NCI-H128 (cell line): ENCODE results near the gene NFRKB.
"Not testable (repeated sequence)": the region's sequence is repeated elsewhere in the genome, so short reads cannot be mapped to it uniquely, and the experiment has no call there.

ENCODE experiments used
- DNase-seq: peaks from one replicate; lab custom pipeline; 2025; ENCODE audit not compliant: unreplicated experiment; lab: John Stamatoyannopoulos, UW

Gene NFRKB

DNA sequence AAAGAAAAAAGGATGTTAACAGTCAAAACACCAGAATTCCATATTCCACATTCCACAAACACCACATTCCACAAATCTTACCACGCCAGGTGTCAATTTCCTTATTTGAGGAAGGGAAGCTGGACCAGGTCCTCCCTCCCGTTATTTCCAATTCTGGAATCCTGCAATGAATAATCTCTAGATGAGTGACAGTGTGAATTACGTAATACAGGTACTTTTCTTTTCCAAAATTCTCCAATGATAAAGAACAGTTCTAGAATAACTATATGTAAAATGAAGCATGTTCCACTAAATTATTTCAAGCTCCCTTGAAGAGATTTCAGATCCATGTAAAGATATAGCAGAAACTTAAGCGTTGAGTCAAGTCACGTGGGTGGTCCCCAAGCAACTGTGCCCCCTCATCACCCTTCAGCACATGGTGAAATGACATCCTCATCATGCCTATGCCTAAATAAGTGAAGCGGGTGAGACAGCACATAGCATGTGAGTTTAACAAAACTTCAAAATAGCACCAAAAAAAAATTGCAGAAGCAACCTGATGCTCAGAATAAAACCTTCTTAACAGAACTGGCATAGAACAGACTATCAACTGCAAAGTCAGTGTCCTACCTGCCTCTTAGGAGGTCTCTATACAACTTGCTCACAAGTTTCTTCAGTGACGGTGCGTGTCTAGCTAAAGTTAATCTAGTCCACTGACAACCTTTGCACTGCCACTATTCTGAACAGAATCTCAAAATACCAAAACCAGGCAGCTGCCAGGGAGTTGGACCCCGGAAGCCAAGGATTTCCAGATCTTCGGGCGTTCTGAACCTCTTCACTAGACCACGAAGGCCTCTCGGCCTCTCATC is 876 bp downstream of the NFRKB start:
- DNase-seq, result no peak

DNA sequence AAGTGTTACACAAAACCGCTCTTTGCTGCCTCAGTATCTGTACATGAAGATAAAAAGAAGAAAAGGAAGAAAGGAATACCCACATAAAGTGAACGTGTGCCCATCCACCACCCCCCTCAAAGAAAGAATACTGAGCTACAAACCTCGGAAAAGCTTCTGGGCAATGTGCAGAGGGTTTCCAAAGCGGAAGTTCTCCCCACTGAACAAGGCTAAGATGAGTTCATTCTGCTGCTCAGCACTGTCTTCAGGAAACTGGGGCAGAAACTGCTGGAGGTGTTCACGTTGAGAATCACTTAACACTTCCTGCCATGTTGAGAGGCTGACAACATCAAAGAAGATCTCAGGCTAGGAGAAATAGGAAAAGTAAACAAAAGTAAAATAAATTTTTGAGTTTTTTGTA is 6.9 kb downstream of the NFRKB start:
- DNase-seq, result no peak

DNA sequence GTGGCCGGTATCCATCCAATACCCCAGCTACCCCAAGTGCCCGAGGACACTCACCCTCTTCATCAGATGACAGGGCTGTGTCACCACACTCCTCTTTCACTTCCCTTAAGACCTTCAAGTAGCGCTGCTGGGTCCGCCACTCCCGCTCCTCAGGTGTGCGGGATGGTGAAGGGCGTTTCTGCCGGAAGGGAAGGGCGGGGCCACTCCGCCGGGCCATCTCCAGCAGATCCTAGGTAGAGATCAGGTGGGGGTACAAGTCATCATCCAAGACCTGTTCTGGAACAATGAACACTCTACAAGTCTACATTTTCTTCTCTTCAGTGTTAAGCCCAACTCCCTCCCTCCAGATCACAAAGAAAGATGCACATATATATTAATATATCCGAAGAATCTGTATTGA is 10.0 kb downstream of the NFRKB start:
- DNase-seq, result no peak

DNA sequence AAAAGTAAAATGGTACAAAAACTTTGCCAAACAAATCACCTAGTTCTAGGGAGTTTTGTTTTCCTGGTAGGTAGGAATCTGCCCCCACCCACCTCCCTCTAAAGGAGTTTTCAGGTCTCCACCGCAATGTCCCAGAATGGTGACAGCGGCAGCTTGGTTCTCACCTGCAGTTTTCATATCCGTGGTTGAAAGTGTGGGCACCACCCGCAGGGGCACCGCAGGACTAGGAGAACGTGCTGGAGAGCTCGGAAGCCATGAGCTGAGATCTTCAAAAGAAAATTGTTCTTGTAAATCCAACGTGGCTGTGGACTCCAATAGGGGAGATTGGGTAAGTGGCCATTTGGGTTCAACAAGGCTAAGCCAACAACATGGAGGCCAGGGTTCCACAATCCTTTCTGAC is 10.8 kb downstream of the NFRKB start:
- no peak for DNase-seq

DNA sequence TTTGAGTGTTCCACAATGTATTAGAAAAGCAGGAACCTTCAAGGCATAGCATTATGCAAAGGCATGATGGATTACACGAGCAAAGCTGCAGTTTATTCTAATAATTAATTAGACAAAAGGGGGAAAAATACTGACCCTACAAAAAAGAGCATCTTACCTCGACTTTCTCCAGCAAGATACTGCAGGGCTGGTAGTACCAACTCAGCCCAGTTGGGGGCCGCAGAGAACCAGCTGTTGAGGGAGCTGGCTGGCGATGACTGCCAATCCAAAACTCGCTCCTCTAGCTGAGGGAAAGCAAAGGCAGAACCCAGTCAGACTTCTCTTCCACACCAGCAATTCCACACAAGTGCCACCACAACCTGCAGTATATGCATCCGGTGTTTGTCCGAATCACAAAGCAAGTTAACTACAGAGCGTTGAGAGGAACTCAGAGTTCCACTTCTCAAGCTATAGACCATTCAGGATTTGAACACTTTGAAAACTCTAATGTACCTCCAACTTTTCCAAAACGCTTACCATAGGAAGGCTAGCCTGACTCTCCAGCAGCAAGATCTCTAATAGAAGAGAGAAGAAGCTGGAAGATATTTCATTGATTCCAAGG is 13.7 kb downstream of the NFRKB start:
- no peak for DNase-seq

DNA sequence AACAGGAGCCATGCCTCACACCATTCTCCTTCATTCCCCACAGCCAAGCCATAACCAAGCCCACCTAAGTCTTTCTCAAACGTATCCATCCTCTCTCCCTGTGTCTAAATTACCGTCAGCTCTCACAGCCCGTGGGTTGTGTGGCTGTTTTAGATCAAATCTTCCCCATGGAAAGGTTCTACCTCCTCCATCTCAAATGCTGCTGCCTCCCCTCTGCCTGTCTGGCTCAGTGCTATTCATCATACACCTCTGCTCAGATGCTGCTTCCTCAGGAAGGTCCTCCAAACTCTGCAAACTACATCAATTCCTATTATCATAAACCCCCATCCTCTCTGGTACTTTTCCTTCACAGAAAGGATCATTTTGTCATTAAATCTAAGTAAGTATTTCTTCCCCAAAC is 15.1 kb downstream of the NFRKB start:
- no peak for DNase-seq

DNA sequence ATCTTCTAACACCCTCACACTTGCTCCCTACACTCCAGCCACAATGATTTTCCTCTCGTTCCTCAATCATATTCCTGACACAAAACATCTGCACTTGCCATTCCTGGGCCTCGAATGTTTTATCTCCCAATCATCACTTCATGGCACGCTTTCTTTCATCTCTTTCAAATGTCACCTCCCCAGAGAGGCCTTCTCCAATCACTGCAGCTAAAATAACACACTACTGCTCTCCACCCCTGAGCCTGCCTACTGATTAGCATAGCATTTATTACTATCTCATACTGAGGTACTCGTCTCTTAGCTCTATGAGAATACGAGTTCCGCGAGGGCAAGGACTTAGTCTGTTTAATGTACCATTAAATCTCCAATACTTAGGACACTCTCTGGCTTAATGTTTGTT is 23.5 kb downstream of the NFRKB start:
- no peak for DNase-seq

DNA sequence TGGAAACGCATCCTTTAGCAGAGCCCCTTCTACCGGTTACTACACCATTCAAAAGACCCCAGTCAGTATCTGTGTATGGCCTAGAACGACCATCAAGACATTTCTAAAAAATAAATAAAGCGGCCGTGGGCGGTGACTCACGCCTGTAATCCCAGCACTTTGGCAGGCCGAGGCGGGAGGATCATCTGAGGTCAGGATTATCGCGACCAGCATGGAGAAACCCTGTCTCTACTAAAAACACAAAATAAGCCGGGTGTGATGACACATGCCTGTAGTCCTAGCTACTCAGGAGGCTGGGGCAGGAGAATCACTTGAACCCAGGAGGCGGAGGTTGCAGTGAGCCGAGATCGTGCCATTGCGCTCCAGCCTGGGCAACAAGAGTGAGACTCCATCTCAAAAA is 26.8 kb downstream of the NFRKB start:
- not testable (repeated sequence) for DNase-seq

DNA sequence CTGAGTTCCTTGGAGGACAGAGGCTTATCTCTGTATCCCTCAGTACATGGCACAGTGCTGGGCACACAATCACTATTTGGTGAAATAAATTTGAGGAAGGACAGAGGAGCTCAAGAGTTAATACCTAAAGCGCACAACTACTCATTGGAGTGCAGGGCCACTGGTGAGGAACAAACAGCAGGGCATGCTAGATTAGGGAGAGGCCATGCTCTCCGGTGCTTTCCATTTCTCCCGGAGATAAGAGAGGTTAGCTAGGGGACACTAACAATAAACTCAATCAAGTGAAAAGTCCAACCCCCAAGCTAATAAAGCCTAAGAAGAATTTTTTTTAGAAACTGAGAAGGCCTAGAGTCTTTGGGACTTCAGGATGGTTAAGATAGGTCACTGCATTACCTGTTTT is 29.1 kb downstream of the NFRKB start:
- DNase-seq, result no peak

DNA sequence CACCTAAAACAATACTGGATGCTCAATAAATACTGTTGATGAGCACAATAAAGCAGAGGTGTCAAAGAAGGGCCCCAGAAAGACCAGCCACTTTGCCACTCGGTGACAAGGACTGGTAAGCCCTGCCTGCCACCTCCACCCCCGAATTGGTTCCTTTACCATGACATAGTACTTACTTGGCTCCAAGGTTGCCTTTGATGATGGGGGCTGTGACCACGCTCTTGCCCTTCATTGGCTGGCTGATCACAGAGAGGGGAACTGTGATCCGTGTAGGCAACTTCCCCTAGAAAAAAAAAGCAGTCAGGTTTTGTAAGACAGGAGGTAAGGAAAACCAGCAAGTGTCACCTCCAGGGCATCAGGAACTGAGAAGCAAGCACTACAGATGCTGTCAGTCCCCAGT is 29.7 kb downstream of the NFRKB start:
- no peak for DNase-seq

DNA sequence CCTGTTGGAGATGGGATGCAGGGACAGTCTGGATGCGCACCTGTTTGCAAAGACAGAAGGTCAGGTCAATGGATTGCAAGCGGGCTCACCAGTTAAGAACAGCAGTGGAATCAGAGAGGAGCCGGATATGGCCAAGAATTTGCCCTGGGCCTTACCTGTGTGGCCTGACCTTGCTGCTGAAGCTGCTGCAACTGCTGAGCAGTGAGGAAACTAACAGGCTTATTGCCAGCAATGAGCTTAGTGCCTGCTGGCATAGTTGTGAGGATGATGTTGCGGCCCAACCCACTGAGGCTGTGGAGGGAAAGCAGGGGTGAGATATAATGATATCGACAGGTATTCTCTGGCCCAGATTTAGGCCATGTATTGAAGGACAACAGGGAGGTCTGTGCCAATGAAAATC is 30.6 kb downstream of the NFRKB start:
- DNase-seq, result no peak

DNA sequence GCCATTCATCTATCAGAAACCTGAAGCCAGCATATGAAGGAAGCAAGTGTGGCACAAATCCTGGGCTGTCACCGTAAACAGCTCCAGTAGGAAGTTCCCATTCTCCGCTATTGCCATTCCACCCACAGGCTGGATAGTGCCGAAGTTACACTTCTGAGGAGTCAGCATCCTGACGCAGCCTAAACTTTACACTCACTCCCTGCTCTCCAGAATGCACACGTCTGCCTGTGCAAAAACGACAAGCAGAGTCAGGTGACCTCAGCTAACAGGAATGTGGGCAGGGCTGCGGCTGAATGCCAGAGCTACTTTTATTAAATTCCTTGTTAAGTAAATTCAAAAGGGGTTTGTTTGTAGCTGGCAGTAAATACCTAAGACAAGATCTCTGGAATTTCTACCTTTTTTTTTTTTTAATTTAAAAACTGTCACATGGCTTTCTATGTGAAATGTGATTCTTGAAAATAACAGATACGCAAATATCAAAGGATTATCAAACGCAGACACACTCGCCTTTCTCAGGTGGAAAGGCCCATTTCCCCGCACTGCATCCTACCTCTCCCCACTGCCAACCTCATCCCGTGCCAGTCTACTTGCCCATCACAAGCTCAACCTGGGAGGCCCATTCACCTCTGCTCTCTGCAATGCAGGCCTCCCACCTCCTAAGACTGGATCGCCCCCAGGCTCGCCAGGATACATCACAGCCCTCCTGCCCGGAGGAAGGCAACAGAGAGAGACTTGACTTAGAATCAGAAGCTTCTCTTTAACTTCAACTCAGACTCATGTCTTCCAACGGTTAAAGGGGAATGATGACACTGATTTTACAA is 33.5 kb downstream of the NFRKB start:
- no peak for DNase-seq

DNA sequence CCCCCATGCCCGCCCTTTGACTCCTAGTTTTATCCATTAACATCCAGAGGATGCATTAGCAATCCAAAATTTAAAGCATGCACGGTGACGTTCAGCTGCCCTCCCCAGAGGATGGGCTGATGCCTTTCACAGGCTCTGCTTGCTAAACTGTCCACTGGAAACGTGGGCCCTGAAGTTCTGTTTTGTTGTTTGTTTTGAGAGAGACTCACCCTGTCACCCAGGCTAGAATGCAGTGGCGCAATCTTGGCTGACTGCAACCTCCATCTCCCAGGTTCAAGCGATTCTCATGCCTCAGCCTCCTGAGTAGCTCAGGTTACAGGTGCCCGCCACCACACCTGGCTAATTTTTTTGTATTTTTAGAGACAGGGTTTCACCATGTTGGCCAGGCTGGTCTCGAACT is 39.3 kb downstream of the NFRKB start:
- DNase-seq, result no peak

DNA sequence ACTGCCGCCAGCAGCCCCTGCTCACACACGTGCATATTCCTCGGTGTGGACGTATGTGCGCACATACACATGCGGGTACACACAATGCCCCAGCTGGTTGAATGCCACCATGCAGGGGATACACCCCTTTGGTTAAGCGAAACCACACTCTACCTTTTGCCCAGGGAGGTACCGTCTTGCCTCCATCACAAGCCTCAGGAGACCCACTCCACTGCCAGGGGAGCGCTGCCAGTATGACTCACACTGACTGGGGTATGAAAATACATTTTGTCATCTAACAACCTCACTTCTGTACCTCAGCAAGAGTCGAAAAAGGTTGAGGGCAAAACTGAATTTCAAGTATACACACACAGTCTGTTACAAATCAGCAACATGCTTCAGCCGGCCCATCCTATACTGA is 40.3 kb downstream of the NFRKB start:
- no peak for DNase-seq

DNA sequence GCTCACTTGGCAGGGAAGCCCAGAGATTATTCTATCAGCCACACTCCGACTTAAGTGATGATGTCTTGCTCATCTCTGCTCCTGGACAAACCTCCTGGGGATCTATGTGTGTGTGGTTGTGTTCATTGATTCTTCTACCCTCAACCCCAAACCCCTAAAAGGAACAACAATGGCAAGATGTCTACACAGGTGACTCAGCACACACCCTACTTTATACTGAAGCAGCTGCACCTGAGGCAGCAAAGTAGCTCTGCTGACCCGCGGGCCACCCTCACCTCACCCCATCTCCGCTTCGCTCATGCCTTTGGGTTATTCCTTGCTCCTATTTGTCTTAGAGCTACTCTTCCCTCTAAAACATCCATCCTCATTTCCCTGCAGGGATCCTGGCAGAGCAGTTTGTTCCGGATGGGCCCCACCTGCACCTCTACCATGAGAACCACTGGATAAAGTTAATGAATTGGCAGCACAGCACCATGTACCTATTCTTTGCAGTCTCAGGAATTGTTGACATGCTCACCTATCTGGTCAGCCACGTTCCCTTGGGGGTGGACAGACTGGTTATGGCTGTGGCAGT is 41.1 kb downstream of the NFRKB start:
- DNase-seq, result no peak

DNA sequence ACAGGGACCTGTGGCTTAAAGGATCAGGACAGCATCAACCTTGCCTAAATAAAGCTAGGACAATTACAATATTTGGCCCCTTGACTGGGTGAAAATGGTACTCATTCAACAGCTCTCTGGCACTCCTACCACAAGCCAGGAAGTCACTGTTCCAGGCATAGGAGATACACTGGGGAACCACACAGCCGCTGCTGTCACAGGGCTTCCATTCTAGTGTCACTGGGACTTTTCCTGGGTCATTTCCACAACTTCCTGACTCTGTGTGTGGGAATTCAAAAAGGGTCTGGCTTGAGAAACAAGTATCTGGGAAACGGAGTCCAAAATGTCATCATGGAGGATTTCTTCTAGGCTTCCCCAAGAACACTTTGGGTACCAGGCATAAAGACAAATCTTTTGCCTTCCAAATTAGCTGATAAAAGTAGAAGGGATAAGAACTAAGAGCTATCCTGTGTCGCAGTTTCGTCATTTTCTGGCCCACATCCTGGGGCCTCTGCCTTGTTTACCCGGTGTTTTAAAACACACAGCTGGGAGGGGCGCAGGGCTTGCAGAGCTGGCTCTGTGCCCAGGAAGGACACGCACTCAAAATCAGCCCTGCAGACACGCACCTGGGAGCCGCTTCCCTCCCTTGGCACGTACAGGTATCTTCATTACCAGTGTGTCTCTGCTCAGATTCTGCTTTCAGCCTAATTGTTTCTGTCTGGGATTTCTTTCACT is 41.7 kb downstream of the NFRKB start:
- peak; percentile 81 for DNase-seq

DNA sequence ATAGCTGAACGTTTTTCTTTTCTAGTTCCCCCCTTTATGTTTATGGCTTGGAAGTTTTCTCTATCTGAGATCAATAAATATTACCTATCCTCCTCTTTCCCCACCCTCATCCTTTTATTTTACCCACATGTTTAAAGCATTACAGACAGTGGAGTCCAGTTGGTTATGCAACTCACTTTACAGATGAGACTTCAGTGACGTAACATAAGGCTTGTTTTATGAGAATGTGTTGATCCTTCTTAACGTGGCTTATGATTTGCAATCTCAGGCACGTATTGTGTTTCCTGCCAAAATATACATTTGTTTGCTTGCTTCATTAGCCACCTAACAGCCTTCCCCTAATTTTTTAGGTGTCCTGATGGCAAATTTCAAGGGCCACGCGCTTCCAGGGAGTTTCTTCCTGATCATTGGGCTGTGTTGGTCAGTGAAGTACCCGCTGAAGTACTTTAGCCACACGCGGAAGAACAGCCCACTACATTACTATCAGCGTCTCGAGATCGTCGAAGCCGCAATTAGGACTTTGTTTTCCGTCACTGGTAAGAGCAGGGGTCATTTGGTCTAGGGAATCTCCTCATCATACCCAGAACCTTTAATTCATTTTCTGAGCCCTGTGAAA is 43.1 kb downstream of the NFRKB start:
- DNase-seq, result no peak

DNA sequence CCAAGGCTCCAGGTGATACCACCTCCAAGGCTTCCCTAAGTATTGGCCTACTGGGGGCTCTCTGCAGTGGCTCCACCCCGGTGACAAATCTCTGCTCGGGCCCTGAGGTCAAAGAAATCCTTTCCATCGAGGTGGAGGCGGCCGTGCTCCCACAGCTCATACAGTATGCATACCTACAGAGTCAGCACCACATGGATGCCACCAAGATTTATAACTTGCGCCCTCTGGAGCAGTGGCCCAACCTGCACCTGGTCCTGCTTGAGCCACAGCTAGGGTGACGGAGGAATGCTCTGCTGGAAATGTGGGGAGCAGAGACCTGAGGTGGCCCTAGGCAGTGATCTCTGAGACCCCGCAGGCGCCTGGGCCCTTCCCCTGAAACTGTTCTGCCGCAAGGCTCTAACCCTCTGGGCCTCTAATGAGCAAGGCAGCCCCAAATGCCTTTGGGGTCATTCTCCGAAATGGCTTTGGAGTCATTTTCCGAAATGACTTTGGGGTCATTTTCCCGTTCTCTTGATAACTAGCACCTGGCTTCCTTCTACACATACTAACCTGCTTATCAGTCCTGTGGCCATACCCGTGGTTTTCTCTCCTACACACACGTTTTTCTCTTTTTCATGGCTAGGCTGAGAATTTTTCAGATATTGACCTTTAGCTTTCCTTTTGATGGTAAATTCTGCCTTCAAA is 45.8 kb downstream of the NFRKB start:
- no peak for DNase-seq

DNA sequence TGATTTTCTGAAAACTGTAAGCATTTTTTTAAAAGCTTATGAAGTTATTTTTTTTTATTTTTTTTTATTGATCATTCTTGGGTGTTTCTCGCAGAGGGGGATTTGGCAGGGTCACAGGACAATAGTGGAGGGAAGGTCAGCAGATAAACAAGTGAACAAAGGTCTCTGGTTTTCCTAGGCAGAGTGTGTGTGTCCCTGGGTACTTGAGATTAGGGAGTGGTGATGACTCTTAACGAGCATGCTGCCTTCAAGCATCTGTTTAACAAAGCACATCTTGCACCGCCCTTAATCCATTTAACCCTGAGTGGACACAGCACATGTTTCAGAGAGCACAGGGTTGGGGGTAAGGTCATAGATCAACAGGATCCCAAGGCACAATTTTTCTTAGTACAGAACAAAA is 48.0 kb downstream of the NFRKB start:
- not testable (repeated sequence) for DNase-seq
